CD4-positive, alpha-beta T cell (primary cell): ENCODE measurements around the gene RYR2. TPM values are rescaled to one million over a fixed set of nuclear protein-coding genes. Genes with fewer than 3 reads are reported as not detected.

Experiments used
- ATAC-seq: fragments of 200-7000 bp; cut with Tn5 transposase; one replicate; pipeline ENCODE4 v1.10.0; 2022; ENCODE audit warnings: mild to moderate bottlenecking; ENCODE audit not compliant: poor library complexity
- CTCF ChIA-PET: fragments of 350-600 bp; sonication (Branson Sonifier 250); formaldehyde crosslinking; loops from one replicate; lab custom pipeline; 2021; ENCODE audit warnings: antibody characterized with exemption, inconsistent platforms; lab: Charles Lee
- POLR2A ChIA-PET: fragments of 350-600 bp; sonication (Branson Sonifier 250); formaldehyde crosslinking; loops from one replicate; lab custom pipeline; 2021; ENCODE audit warnings: antibody characterized with exemption, inconsistent platforms; lab: Charles Lee
- DNase-seq, 14 experiments: peaks; one replicate each; pipeline ENCODE4 v3.0.0-alpha.2; 2013 to 2020; ENCODE audit warnings: mixed read lengths in 2 of 14
- H3K27ac ChIP-seq, 2 donors: one replicate each; pipeline versions ENCODE4 v1.5.1 to v1.7.0; 2013; ENCODE audit warnings: low read length in 2 of 2, low read depth in 1 of 2, mild to moderate bottlenecking in 1 of 2
- H3K27me3 ChIP-seq, 2 experiments: 1 replicate in 1 of 2; 2 replicates in 1 of 2; pipeline versions ENCODE4 v1.6.1 to v1.7.0; 2013; ENCODE audit warnings: low read length in 2 of 2, control low read depth in 1 of 2, mild to moderate bottlenecking in 1 of 2, moderate library complexity in 1 of 2; ENCODE audit not compliant: insufficient read depth in 2 of 2, control insufficient read depth in 1 of 2
- H3K36me3 ChIP-seq: one replicate; pipeline ENCODE4 v1.6.1; 2013; ENCODE audit warnings: low read length, control low read depth; ENCODE audit not compliant: insufficient read depth
- H3K4me1 ChIP-seq: one replicate; pipeline ENCODE4 v1.6.1; 2013; ENCODE audit warnings: low read length, control low read depth; ENCODE audit not compliant: insufficient read depth
- H3K4me3 ChIP-seq: one replicate; pipeline ENCODE4 v1.5.1; 2013; ENCODE audit warnings: mild to moderate bottlenecking, low read length, moderate library complexity
- H3K9me3 ChIP-seq, 2 experiments: 1 replicate in 1 of 2; 2 replicates in 1 of 2; pipeline versions ENCODE4 v1.6.1 to v1.7.0; 2013; ENCODE audit warnings: low read length in 2 of 2, mild to moderate bottlenecking in 2 of 2, control low read depth in 1 of 2, moderate library complexity in 1 of 2; ENCODE audit not compliant: control insufficient read depth in 1 of 2, insufficient read depth in 1 of 2
- H3K27ac Mint-ChIP-seq: one replicate; pipeline ENCODE4 v1.8.0; 2020; ENCODE audit warnings: mixed read lengths
- H3K27me3 Mint-ChIP-seq: one replicate; pipeline ENCODE4 v1.8.0; 2021; ENCODE audit warnings: mixed read lengths
- H3K36me3 Mint-ChIP-seq: one replicate; pipeline ENCODE4 v1.8.0; 2021; ENCODE audit warnings: low read depth, mixed read lengths
- H3K4me1 Mint-ChIP-seq: one replicate; pipeline ENCODE4 v1.8.0; 2021; ENCODE audit warnings: low read depth, mixed read lengths
- H3K4me3 Mint-ChIP-seq: one replicate; pipeline ENCODE4 v1.8.0; 2020; ENCODE audit warnings: mild to moderate bottlenecking, mixed read lengths
- H3K9me3 Mint-ChIP-seq: one replicate; pipeline ENCODE4 v1.8.0; 2020; ENCODE audit warnings: mixed read lengths
- CTCF ChIP-seq: fragments of 200-600 bp; IDR thresholded peaks from one replicate; pipeline ENCODE4 v1.8.0; 2022; ENCODE audit warnings: antibody characterized with exemption, mild to moderate bottlenecking
- intact Hi-C, 2 experiments: fragments of 100-400 bp; cut with DNase I in 1 of 2; cut with micrococcal nuclease in 1 of 2; formaldehyde crosslinking; loops; one replicate each; pipeline versions ENCODE4 v1.15.1 to v1.9.0; 2023 to 2025; cut with DNase I, micrococcal nuclease
- total RNA-seq, 174 experiments: library from RNA in 2 of 174; stranded (reverse) in 2 of 174; gene quantifications; one replicate each; pipeline ENCODE4 v1.2.3 and lab custom pipeline; 2021 to 2026

RYR2 gene
- total RNA-seq, 2 experiments from 2014 or later = not detected

GRCh38 chr1:237025358-237026074 is 16.5 kb upstream of the RYR2 start:
- TF ChIP-seq CTCF = no peak
- no peaks in the 10 kb centered on the region for H3K4me1 ChIP-seq
- no peak overlapping the region for H3K27ac ChIP-seq
- Mint-ChIP-seq H3K27ac (no peak overlapping the region), H3K9me3 (no peaks in the 10 kb centered on the region), H3K27me3 (peaks cover 16% of the 10 kb centered on the region), H3K4me1 (no peaks in the 10 kb centered on the region), H3K4me3 (no peak overlapping the region), H3K36me3 (no peaks in the 10 kb centered on the region)
- intact Hi-C loops = no loop called here
- ATAC-seq (no peak), DNase-seq (no peak)
- H3K4me3 ChIP-seq = no peak overlapping the region
- POLR2A ChIA-PET = no interaction called here
- no peaks in the 10 kb centered on the region for H3K36me3 ChIP-seq
- CTCF ChIA-PET = no interaction called here
- no peaks in the 10 kb centered on the region for H3K27me3 ChIP-seq
- no peaks in the 10 kb centered on the region for H3K9me3 ChIP-seq

- CTCF ChIA-PET = no interaction called here
- Mint-ChIP-seq H3K4me3 (no peak overlapping the region), H3K27me3 (peaks cover 33% of the 10 kb centered on the region), H3K36me3 (no peaks in the 10 kb centered on the region), H3K9me3 (no peaks in the 10 kb centered on the region), H3K4me1 (no peaks in the 10 kb centered on the region), H3K27ac (no peak overlapping the region)
- intact Hi-C loops = no loop called here
- DNase-seq (no peak), ATAC-seq (no peak)
- TF ChIP-seq CTCF = no peak
- H3K27me3 ChIP-seq = peaks cover 0 to 5% of the 10 kb centered on the region in 2 experiments
- H3K36me3 ChIP-seq = no peaks in the 10 kb centered on the region
- no peaks in the 10 kb centered on the region for H3K9me3 ChIP-seq
- no peak overlapping the region for H3K27ac ChIP-seq
- no peak overlapping the region for H3K4me3 ChIP-seq
- no peaks in the 10 kb centered on the region for H3K4me1 ChIP-seq
- POLR2A ChIA-PET = no interaction called here
These were observed 12.7 kb upstream of the RYR2 start for GRCh38 chr1:237029240-237029639.

DNA sequence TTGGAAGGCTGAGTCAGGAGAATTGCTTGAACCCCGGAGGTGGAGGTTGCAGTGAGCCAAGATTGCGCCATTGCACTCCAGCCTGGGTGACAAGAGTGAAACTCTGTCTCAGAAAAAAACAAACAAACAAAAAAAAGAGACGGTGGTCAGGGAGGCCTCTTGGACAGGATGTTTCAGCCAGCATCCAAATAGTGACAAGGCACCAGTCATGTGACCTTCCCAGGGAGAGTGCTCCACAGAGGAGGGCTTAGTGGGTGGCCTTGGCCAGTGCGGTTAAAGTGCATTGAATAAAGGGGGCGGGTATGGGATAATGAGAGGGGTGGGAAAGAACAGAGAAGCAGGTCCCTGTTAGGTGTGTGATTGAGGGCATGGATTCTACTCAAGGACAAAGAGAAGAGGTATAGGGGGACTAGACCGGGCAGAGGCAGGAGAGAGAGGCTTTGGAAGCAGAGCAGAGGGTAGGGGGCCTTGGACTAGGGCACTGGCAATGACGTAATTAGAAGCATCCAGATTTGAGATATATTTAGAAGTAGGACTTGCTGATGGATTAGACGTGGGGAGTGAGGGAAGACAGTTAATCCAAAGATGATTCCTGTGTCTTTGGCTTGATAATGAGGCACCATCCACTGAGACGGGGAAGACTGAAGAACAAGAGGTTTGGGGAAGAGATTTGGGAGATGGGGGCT is 12.0 kb upstream of the RYR2 start:
- CTCF ChIA-PET = no interaction called here
- H3K27me3 Mint-ChIP-seq = peaks cover 36% of the 10 kb centered on the region
- Histone ChIP-seq H3K9me3 (no peaks in the 10 kb centered on the region), H3K27ac (no peak overlapping the region), H3K27me3 (peaks cover 0 to 5% of the 10 kb centered on the region in 2 experiments), H3K4me3 (no peak overlapping the region), H3K4me1 (no peaks in the 10 kb centered on the region), H3K36me3 (no peaks in the 10 kb centered on the region)
- no peaks in the 10 kb centered on the region for H3K9me3 Mint-ChIP-seq
- DNase-seq (no peak), ATAC-seq (no peak)
- POLR2A ChIA-PET = no interaction called here
- H3K4me3 Mint-ChIP-seq = no peak overlapping the region
- no peaks in the 10 kb centered on the region for H3K4me1 Mint-ChIP-seq
- no peak for TF ChIP-seq CTCF
- no peaks in the 10 kb centered on the region for H3K36me3 Mint-ChIP-seq
- H3K27ac Mint-ChIP-seq = no peak overlapping the region
- intact Hi-C loops = no loop called here
